DND-41 (cell line): ENCODE results near the gene ABCD1.

ENCODE experiments used
- ATAC-seq: fragments of 200-7000 bp; cut with Tn5 transposase; 3 replicates; pipeline ENCODE4 v1.9.1; 2021; ENCODE audit warnings: low read depth; ENCODE audit not compliant: insufficient read depth
- DNase-seq: peaks from one replicate; pipeline ENCODE4 v3.0.0-alpha.2; 2020
- H2AFZ ChIP-seq: 2 replicates; pipeline ENCODE4 v1.6.0; 2012; ENCODE audit warnings: low read depth, low read length
- H3K27ac ChIP-seq: 2 replicates; pipeline ENCODE4 v1.5.1; 2012; ENCODE audit warnings: low read length, inconsistent platforms
- H3K27me3 ChIP-seq: fragments of 200-600 bp; sonication (generic); 2 replicates; pipeline ENCODE4 v1.6.0; 2012; ENCODE audit warnings: low read length, mild to moderate bottlenecking, inconsistent platforms; ENCODE audit not compliant: insufficient read depth, poor library complexity
- H3K36me3 ChIP-seq: 2 replicates; pipeline ENCODE4 v1.5.1; 2012; ENCODE audit warnings: low read length, inconsistent platforms; ENCODE audit not compliant: insufficient read depth
- H3K4me1 ChIP-seq: 2 replicates; pipeline ENCODE4 v1.5.1; 2012; ENCODE audit warnings: mild to moderate bottlenecking, low read length; ENCODE audit not compliant: insufficient read depth
- H3K4me2 ChIP-seq: 2 replicates; pipeline ENCODE4 v1.6.0; 2012; ENCODE audit warnings: mild to moderate bottlenecking, moderate library complexity, low read length, inconsistent platforms; ENCODE audit not compliant: insufficient read depth
- H3K4me3 ChIP-seq, 2 experiments: fragments of 200-600 bp in 1 of 2; shearing (Covaris generic) in 1 of 2; 2 replicates each; pipeline ENCODE4 v1.5.1; 2012 to 2016; ENCODE audit warnings: inconsistent platforms in 2 of 2, low read length in 2 of 2, mild to moderate bottlenecking in 2 of 2, low read depth in 1 of 2, moderate library complexity in 1 of 2
- H3K79me2 ChIP-seq: 2 replicates; pipeline ENCODE4 v1.6.0; 2012; ENCODE audit warnings: low read length, inconsistent platforms; ENCODE audit not compliant: insufficient read depth
- H3K9ac ChIP-seq: 2 replicates; pipeline ENCODE4 v1.6.0; 2012; ENCODE audit warnings: low read depth, mild to moderate bottlenecking, inconsistent platforms, low read length, moderate library complexity
- H3K9me3 ChIP-seq: 2 replicates; pipeline ENCODE4 v1.5.1; 2012; ENCODE audit warnings: low read length, moderate library complexity, mild to moderate bottlenecking, inconsistent platforms; ENCODE audit not compliant: insufficient read depth, severe bottlenecking
- H4K20me1 ChIP-seq: 2 replicates; pipeline ENCODE4 v1.6.0; 2012; ENCODE audit warnings: low read length; ENCODE audit not compliant: insufficient read depth
- CTCF ChIP-seq: IDR thresholded peaks from 2 replicates; pipeline ENCODE4 v1.5.1; 2012; ENCODE audit warnings: borderline replicate concordance, low read length, moderate library complexity, mild to moderate bottlenecking; ENCODE audit not compliant: poor library complexity, severe bottlenecking; ENCODE audit errors: extremely low read depth
- EZH2 ChIP-seq: IDR thresholded peaks from 3 replicates; pipeline ENCODE4 v1.6.1; 2012; ENCODE audit warnings: borderline replicate concordance, low read depth, mild to moderate bottlenecking, moderate library complexity, low read length, inconsistent platforms; ENCODE audit not compliant: severe bottlenecking

Gene ABCD1

GRCh38 chrX:153736871-153737441 lies 12.3 kb downstream of the ABCD1 start:
- Histone ChIP-seq H3K27me3 (no peaks in the 10 kb centered on the region), H4K20me1 (no peaks in the 10 kb centered on the region), H3K4me2 (no peak overlapping the region), H3K9me3 (no peaks in the 10 kb centered on the region), H3K9ac (no peak overlapping the region), H3K79me2 (no peaks in the 10 kb centered on the region), H3K36me3 (no peaks in the 10 kb centered on the region), H3K27ac (no peak overlapping the region), H3K4me3 (no peak overlapping the region), H3K4me1 (no peaks in the 10 kb centered on the region), H2AFZ (no peak overlapping the region)
- DNase-seq (no peak), ATAC-seq (no peak)
- TF ChIP-seq CTCF (no peak), EZH2 (no peak)

GRCh38 chrX:153738056-153738605 lies 13.5 kb downstream of the ABCD1 start:
- Histone ChIP-seq H3K4me3 (no peak overlapping the region), H3K27me3 (no peaks in the 10 kb centered on the region), H3K79me2 (no peaks in the 10 kb centered on the region), H3K9ac (no peak overlapping the region), H3K27ac (no peak overlapping the region), H3K4me2 (no peak overlapping the region), H3K4me1 (no peaks in the 10 kb centered on the region), H3K9me3 (no peaks in the 10 kb centered on the region), H4K20me1 (no peaks in the 10 kb centered on the region), H3K36me3 (no peaks in the 10 kb centered on the region), H2AFZ (no peak overlapping the region)
- TF ChIP-seq CTCF = no peak
- TF ChIP-seq EZH2 = no peak
- ATAC-seq (no peak), DNase-seq (no peak)

- Histone ChIP-seq H3K9ac (no peak overlapping the region), H3K79me2 (no peaks in the 10 kb centered on the region), H3K4me1 (no peaks in the 10 kb centered on the region), H3K27me3 (no peaks in the 10 kb centered on the region), H3K36me3 (no peaks in the 10 kb centered on the region), H3K4me2 (no peak overlapping the region), H3K27ac (no peak overlapping the region), H3K4me3 (no peak overlapping the region), H4K20me1 (no peaks in the 10 kb centered on the region), H3K9me3 (no peaks in the 10 kb centered on the region), H2AFZ (no peak overlapping the region)
- DNase-seq (peak; percentile 23), ATAC-seq (peak; percentile 73)
- no peak for TF ChIP-seq EZH2
- no peak for TF ChIP-seq CTCF
These were observed 15.3 kb downstream of the ABCD1 start for GRCh38 chrX:153739754-153740486.
